RPMI8226 (cell line): ENCODE measurements around the gene ZFP36L2.

Experiments used
- DNase-seq: peaks from one replicate; pipeline ENCODE4 v3.0.0-alpha.2; 2015

Gene ZFP36L2

DNA sequence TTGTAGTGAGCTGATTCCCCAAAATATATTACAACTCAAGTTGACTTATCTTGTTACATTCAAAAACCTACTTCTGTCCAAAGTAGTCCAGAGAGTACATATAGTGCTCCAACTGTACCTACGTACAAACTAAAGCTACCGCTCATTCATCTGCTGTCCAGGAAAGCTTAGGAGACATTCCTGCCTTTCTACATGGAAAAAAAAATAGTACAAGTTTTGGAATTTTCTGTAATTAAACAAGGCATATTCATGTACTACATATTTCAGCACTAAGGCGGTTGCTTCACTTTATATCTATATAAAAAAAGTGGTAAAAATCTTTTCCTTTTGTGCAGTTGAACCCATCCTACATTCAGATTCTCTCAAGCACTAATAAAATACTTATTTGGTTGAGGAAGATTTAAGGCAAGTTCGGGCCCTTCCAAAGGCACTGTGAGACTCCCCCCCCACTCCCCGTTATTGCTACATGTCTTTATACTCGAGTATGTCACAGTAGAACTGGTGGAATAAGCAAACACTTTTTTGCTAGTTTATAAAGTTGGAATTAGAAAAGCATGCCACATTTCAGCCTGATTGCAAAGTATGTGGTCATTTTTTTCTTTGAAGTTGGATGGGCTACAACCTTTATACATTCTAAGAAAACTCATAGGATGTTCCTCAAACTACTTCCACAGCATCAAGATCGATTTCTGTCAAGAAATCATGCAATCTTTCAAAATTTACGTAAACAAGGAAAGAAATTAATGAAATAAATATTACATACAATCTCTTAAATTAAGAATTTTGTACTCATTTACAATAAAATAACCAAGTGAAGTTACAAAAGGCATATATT, 3.7 kb downstream of the ZFP36L2 start:
- peak; percentile 54 for DNase-seq

- peak; percentile 86 for DNase-seq
Observed at GRCh38 chr2:43221763-43222474, 4.5 kb downstream of the ZFP36L2 start.

DNA sequence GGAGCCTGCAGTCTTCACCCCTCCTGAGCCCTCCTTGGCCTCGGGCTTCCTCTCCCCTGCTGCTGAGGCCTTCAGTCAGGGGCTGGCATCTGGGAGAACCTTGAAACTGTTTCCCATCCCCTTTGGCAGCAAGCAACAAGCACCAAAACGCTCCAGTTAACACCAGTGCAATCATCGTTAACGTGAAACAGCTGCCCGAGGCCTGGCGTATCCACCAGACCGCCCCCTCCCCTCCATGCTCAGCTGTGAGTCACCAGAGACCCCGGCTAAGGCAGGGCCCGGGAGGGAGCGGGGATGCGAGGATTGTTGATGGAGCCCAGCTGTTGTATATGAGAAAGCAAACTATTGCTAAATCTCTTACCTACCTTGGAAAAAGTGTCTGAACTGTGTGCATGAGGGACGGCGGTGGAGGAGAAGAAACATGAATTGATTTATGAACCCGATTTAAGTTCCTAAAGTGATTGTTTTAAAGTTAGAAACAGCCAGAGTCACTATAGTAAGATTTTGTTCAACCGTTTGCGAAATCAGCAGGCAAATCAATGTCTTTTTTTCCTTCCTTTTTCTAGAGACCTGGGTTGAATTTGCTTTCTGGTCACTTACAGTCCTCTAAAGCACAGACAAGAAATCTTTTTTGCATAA, 5.2 kb downstream of the ZFP36L2 start:
- DNase-seq: peak; percentile 64

DNA sequence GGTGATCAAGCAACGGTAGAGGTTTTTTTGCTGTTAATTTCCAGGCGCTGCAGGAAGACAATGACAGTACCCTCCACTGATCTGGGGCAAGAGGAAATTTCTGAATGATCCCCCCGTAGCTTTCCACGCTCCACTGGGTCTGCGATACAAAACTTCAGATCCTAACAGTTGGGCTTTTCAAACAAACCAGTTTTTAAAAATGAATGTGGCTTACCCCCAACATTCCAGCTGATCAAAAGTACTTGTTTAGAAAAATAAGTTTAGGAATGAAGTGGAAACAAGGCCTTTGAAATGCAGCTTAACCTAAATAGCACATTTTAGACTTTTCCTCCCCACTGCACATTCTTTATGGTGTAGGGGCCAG, 5.7 kb downstream of the ZFP36L2 start:
- DNase-seq: peak; percentile 11

DNA sequence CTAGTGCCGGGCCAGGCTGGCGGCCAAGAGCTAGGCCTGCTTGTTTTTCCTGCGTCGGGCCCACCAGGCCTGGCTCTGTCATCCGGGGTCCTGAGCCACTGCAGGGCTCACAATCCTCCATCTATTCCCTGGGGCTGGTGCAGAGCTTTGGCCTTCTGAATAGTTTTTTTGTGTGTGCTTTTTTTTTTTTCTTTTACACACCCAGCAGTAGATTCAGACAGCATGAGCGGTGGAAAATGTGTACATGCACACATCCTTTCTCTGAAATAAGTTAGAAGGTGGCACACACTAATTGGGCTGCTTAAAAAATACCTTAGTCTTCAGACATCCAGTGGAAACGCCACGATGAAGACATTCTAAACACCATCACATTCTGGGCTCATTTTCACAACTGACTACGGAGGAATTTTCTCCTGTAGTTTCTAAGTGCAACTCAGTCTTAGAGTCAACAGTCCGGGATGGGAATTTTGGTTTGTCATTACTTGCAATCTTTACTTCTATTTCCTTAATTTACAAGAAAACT, 6.1 kb downstream of the ZFP36L2 start:
- no peak for DNase-seq

DNA sequence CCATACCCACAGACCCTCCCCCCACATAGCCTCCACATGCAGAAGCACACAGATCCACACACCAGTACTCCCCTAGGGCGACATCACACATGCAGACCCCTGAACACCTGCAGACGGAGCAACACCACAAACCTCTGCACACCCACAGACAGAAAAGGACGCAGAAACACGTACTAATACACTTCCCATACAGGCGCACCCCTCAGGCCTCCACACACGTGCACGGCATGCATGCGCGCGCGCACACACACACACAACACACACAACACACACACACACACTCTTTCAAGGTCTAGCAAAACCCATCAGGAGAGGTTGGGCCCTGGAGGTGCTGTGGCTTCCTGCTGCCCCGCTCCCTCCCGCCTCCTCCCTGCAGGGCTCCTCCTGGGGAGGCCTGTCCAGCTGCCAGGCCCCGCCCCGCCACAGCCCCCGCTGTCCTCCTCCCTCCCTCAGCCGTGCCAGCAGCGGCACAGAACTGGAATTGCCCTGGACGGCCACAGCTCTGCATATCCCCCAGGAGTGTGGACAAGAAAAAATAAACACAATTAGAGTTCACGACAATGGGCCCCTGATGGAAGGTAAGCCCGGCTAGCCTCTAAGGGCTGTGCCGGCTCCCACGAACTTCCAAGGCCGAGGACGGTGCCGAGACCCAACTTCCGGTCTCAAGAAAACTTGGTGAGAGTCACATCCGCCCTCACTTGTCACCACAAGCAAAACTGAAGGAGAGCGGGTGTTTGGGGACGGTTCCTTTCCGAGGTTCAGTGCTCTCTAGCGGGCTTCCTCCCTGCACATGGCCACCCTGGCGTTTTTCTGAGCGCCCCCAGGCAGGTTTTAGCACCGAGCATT, 6.8 kb downstream of the ZFP36L2 start:
- peak; percentile 94 for DNase-seq

DNA sequence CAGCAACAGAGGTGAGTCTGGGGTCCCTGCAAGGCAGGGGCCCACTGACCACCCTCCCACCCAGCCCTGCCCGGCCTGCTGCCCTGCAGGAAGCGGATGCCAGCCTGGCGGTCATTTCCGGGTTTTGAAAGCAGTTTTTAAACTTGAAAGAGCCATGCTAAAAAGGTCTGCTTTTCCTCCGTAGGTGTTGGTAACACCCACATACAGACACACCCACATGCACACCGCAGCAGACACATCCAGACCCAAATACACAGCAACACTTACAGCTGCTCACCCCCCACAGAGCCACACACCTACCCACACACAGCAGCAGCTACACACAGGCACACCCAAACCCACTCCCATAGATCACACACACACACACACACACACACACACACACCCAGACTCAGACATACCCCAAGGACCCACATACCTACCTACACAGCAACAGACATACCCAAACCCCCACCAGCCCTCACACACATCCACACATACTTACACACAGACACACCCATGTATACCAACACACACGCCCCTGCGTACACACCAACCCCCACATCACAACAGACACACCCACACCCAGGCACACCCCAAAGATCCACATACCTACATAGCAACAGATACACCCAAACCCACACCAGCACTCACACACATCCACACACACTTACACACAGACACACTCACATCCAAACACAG, 7.6 kb downstream of the ZFP36L2 start:
- DNase-seq: peak; percentile 89

GRCh38 chr2:43218155-43218701, 8.2 kb downstream of the ZFP36L2 start:
- peak; percentile 91 for DNase-seq

DNA sequence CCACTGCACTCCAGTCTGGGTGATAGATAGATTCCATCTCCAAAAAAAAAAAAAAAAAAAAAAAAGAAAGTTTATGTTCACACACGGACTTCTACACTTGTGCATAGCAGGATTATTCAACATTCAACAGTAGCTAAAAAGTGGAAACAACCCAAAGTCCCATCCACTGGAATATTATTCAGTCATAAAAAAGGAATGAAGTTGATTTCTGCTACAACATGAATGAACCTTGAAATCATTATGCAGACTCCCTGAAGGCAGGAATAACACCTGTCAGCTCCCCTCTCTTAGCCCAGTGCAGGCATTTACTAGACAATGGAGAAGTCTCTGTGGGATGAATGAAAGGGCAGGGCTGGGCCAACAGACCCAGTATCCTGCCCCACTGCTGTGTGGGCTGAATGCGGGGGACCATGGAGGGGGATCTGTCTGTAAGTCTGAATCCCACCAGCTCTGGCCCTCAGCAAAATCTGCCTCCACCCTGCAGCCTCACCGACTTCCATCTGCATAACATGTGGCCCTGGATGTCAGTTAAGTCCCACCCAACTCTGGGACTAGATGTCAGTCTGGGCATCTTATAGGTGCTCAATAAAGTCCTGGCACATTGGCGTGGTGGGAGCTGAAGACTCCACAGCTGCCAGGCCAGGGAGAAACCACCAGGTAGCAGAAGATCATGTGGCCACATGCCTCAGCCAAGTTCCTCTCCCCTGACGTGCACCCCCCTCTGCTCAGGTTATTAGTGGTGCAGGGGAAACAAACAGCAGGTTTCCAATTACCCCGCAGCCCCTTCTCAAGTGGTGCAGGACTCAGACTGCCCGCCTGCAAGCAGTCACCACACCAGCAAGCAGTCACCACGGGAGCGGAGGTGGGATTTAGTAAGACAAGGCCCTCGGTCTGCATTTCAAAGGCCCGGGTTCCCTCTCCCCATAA, 8.9 kb downstream of the ZFP36L2 start:
- peak; percentile 85 for DNase-seq

DNA sequence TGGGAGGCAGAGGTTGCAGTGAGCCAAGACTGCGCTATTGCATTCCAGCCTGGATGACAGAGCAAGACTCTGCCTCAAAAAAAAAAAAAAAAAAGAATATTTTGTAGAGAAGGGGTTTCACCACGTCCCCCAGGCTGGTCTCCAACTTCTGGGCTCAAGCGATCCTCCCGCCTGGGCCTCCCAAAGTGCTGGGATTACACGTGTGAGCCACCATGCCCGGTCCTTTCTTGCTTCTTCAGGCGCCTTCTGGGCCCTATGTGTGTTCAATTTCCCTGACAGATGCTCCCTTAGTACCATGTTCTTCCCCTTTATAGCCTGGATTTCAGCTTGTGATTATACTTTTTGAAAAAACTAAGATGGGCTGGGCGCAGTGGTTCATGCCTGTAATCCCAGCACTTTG, 9.8 kb downstream of the ZFP36L2 start:
- no peak for DNase-seq

DNA sequence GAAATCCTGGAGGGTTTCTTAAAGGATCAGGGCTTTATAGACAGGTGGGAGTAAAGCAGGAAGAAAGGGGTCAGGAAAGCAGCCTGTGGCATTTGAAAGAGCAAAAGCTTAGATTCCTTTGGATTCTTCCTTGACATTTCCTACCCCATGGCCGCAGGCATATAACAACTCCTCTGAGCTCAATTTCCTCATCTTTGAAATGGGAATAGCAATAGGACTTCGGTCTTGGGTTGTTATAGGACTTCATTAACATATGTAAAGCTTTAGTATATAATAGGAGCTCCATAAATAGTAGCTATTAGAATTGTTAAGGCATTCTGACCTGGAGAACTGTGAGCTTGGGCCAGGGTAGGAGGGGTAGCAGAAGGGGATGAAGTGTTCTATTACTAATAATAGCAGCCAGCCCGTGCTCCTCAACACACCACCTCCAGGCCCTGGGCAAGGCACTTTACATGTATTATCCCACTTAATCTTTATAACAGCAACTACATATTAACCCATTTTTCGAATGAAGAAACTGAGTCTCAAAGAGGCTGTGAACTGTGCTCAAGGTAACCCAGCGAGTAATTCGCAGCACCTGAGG, 10.6 kb downstream of the ZFP36L2 start:
- DNase-seq: no peak

DNA sequence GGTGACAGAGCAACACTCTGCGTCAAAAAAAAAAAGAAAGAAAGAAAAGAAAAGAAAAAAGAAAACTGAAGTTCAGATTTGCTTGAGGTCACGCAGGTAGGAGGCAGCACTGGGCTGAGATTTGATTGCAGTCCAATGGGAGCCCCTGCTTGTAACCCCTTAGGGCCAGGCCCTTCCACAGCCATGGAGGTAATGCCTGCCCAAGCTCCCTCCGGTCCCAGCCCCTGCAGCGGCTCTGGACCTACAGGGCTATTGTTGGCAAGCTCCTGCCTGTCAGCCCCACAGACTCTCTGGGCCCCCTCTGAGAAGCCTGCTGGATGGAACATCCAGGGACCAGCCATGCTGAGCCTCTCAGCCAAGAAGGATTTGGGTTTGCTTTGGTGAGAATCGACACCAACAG, 12.2 kb downstream of the ZFP36L2 start:
- no peak for DNase-seq

GRCh38 chr2:43212931-43213330, 13.5 kb downstream of the ZFP36L2 start:
- peak; percentile 95 for DNase-seq

- DNase-seq: no peak
Observed at GRCh38 chr2:43212216-43212835, 14.1 kb downstream of the ZFP36L2 start.

DNA sequence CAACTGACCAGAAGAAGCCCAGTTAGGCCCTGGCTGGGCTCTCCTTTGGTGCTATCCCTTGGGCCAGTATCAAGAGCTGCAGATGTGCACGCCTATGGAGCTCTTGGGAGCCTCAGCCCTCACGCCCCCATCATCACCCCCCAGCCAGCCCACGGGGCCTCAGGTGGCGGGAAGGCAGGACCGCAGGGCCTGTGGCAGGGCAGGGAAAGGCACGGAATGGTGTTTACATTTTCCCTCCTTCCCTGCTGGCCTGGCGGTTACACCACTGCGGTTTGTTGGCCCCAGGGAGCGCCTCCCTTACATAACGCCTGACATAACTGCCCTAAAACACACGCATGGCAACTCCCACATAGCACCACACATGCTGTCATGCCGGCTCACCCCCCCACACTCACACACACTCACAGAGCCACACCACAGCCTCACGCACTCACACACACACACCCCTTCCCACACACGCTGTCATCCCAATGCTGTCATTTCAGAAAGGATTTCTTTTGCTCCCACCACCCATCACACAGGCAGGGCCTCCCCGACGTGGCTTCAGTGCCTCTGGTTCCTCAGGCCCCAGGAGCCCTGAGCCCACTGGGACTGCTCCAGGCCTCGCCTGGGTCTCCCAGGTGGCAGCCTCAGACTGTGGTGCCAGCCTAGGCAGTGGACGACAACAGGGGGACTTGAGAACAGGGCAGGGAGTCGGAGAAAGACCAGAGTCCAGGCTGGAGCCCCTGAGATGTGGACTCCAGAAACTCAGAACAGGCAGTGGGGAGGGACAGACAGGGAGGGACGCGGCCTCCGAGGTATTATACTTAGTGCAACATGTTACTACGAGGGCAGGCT, 15.7 kb downstream of the ZFP36L2 start:
- DNase-seq: no peak

GRCh38 chr2:43210125-43210466, 16.3 kb downstream of the ZFP36L2 start:
- no peak for DNase-seq

- no peak for DNase-seq
Observed at GRCh38 chr2:43209204-43209717, 17.1 kb downstream of the ZFP36L2 start.

DNA sequence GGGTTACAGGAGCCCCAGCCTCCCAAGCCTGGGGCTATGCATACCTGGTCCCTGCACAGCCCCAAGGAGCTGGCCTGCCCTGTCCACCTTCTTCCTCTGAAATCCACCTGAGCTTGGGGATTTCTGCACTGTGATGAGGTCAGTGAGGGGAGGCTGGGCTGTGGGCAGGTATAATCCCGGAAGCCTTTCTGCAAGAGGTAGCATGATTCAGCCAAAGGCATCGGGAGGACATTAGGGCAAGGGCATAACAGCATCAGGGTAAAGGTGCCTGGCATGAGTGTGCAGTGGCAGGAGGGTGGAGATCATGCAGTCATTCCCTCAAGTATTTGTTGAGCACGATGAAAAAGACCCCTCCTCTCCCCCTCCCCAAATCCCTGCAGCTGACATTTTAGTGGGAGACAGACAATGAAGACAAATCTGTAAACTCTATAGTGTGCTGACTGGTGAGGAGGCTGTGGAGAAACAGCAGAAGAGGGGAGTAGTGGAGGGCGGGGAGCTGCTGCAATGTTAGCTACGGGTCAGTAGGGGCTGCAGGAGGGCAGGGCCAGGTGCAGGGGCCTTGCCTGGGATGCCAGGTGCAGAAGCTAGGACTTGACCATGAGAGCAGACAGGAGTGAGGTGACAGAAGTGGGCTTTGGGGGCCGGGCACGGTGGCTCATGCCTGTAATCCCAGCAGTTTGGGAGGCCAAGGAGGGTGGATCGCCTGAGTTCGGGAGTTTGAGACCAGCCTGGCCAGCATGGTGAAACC, 18.7 kb downstream of the ZFP36L2 start:
- peak; percentile 57 for DNase-seq
